GM18498 (cell line): ENCODE measurements around the gene SMAD6.

Source experiments
- ATAC-seq: cut with Tn5 transposase; IDR thresholded peaks from one replicate; pipeline ENCODE4 v1.9.1; 2021; ENCODE audit warnings: mild to moderate bottlenecking, moderate library complexity; ENCODE audit not compliant: unreplicated experiment

Gene SMAD6

GRCh38 chr15:66739287-66739686 is 37.3 kb downstream of the SMAD6 start:
- ATAC-seq = no peak

GRCh38 chr15:66740802-66741201 is 38.8 kb downstream of the SMAD6 start:
- no peak for ATAC-seq

DNA sequence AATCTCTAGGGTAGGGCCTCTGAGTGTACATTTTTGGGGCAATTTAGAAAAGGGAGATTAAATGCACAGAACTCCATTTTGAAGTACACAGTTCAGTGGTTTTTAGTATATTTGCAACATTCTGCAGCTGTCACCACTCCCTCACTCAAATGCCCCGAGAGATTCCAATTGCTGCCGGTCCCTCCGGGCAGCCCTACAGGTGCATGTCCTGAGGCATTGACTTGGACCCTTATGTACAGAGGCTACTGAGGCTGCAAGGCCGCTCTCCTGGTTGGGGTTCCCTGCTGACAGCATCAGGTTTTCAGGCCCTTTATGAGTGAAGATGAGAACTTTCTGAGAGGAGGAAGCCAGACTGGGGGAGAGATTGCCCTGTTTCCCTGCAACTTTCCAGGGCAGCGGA is 39.6 kb downstream of the SMAD6 start:
- ATAC-seq = no peak

DNA sequence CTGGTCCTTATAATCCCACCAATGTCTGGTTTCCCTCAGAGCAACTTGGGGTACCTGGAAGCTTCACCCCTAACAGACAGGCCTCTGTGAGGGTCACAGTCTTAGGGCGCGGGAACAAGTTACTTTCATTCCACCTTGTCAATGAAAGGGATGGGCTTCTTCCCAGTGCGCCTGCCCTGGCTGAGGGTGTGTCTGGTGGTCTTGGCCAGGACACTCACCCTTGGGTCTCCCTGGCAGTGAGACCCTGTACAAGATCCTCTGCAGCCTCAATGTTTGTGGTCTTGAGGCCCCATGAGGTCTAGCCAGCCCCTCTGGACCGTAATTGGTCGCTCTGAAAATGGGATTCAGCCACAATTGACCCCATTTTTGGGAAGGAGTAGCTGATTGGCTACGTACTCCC is 40.2 kb downstream of the SMAD6 start:
- no peak for ATAC-seq

DNA sequence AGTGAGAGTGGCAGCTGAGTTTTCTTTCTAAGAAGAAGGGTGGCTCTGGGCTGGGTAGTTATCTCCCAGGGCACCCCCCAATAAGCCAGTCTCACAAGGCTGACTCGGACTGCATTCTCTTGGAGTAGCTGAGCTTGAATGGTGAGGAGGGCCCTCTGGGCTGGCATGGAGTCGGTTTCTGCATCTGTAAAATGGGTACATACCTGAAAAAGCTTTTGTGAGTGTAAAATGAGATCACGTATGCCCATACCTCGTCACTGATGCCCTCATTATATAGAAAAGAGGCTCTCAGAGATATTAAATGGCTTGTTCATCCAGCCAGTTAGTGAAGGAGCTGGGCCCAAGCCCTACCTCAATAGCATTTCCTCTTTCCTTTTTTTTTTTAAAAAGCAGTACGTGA is 41.2 kb downstream of the SMAD6 start:
- ATAC-seq = no peak

DNA sequence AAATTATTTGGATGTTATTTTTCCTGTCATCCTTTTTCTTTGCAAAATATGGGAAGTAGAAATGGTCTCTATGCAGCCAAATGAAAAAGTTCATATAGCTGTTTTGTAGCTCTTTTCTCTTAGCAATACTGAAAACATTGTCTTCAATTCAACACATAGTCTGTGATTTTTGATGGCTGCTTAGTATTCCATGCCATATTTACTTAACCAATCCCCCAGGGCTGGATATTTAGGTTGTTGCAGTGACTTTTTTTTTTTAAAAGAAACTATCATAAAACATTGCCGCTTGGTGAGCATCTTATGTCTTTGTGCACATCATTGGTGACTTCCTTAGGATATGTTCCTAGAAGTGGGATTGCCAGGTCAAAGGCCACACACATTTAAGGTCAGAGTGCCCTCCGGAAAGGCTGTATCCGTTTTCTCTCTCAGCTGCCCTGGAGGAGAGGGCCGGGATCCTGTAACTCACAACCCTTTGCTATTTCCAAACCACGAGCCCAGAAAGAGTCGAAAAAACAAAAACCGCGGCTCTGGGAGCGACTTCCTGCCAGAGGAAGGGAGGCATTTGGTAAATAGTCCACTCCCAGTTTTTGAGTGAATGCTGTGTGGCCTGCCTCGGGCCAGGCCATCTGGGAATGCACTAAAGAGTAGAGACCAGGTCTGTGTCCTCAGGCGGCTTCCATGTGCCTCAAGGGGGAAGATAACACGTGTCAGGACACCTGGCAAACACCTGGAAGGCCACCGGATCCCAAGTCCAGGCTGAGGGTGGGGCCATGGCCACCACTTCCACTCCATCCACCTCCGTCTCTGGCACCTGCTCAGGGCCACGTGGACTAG is 41.9 kb downstream of the SMAD6 start:
- ATAC-seq = no peak

DNA sequence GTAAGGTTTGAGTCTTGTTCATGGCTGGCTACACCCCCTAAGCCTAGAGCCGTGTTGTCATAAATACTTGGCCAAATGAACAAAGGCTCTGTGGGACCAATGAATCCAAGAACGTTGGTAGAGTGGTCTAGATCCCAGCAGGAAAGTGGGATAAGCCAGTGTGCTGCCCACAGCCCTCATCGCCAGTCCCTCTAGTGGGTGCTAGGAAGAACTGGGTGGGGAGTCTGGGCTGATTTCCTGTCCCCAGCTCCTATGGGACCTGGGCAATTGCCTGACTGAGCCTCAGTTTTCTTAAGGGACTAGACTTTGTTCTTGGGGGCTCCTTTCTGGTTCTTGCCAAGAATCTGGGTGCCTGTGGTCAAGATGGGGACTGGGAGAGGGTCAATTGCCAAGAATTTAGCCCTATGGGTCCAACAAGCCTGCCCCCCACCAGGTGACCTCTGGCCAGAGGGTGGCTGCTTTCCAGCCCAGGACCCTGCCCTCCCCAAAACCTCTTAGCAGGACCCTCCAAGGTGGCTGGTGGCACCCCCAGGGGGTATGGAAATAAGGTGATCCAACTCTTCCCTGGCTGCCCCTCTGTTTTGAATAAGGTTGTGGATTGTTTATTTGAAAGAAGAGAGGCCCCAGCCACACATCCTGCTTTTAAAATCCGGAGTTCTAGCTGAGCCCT is 42.7 kb downstream of the SMAD6 start:
- no peak for ATAC-seq

GRCh38 chr15:66745530-66746230 is 43.6 kb downstream of the SMAD6 start:
- ATAC-seq = no peak

DNA sequence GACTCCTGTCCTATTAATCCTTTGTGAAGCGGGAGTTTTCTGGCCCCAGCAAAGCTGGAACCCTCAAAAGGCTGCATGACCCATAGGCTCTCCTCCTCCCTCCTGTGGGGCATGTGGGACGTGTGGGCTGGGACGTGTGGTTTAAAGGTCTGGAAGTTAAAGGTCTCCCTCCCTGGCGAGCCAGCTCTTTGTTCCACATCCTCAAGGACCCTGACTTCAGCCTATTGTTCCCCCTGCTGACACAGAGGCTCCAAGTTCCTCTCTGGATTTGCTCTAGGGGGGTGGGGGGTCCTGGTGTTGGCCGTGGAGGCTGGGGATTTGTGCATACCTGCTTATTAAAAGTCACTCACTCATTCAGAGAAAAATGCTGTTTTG is 44.2 kb downstream of the SMAD6 start:
- ATAC-seq = no peak

- no peak for ATAC-seq
These were observed 45.2 kb downstream of the SMAD6 start for GRCh38 chr15:66747223-66747622.

DNA sequence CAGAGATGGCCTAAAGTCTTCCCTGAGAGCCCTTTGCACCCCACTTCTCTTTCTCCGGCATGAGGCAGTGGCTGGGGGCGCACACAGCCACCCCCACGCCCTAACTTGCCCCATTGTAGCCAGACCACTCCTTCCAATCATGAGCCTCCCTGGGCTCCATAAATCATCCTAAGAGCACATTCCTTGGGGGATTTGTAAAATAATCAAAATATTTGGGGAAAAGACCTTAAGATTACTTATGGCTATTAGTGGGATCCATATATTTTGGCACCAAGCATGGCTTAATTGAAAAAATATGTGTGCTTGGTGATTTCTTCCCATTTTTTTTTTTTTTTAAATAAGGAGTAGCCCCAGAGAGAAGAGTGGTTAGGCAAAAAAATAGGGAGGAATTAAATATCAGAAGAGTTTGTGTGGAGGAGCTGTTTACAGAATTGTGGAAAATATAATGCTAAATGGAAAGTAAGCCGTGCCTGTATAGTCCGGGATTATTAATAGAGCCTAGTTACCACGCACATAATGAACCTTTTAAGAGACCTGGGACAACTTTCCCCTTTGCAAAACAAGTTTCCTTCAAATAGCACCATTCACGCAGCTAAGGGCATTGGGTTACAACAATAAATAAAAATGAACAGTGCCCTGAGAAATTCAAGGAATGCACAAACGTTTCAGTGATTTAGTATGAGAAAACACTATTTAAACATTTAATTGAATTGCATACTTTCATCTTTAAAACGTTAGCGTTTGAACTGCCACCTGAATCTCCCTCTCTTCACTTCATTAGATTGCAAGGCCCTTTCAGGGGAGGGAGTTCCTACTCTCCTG is 46.1 kb downstream of the SMAD6 start:
- no peak for ATAC-seq

GRCh38 chr15:66748708-66749035 is 46.6 kb downstream of the SMAD6 start:
- ATAC-seq = no peak

GRCh38 chr15:66749841-66750575 is 48.0 kb downstream of the SMAD6 start:
- no peak for ATAC-seq

- ATAC-seq = no peak
These were observed 48.6 kb downstream of the SMAD6 start for GRCh38 chr15:66750609-66751008.

- no peak for ATAC-seq
These were observed 49.5 kb downstream of the SMAD6 start for GRCh38 chr15:66751579-66751978.

DNA sequence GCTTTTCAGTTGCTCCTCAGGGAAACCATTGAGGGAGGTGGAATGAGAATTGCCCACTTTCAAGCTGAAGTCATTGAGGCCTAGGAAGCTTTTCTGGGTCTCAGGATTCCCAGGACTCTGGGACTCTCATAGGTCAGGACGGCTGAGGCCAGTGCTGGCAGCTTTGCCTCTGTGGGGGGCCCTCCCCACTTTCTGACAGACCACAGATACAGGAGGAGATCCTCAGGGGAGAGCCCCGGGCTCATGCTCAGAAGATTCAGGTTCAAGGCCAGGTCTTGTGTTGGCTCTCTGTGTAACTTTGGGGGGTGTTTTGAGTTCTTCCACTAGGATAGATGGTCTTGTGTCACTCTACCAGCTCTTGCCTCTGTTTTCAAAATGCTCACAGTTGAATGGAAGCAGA is 50.0 kb downstream of the SMAD6 start:
- ATAC-seq = no peak

DNA sequence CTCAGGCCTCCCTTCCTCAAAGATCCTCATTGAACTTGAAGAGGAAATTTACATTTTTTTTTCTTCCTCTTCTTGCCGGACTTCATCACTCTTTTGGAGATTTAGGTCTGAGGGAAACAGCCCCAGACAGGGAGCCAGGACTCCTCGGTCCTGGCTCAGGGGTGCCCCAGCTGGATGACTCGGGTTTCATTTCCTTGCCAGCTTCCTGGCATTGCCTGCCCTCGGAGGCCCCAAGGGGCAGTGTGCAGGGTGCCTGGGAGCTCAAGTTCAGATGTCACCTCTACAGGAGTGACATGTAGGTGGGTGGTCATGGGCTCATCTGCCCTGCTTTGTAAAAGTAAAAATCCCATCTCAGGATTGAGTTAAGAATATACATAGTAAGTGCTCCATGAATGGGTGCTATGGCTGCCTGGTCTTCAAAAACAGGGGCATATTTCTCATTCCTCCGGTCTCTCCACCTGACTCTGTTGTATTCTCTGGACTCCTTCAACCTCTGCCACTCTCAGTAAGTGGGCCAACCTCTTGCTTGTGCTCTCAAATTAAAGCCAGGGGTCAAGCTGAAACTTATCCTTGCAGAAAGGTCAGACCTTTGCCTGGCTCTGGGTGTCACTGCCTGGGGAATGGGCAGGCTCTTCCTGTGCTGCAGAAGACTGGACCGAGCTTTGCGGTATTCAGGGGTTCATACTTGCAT is 51.8 kb downstream of the SMAD6 start:
- ATAC-seq = no peak

DNA sequence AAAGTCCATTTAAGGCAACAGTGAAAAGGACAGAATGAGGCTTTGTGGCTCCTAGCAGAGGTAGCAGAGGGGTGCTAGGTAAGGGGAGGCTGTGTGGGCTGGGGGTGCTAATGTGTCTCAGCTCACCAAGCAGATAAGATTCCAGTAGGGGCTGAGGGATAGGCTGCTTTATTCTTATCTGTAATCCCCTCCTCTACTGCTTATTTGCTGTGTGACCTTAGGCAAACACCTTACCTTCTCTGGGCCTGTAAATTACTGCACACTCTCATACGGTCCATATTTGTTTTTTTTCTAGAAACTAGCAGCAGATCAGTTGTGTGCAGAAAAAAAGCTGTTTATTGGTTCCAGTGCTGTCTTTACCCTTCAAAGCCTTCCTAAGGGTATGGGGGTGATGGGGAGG is 52.8 kb downstream of the SMAD6 start:
- no peak for ATAC-seq

GRCh38 chr15:66755298-66756068 is 53.4 kb downstream of the SMAD6 start:
- ATAC-seq = no peak
